Mesothelial cell of epicardium (in vitro differentiated cells): Measurements from ENCODE around the gene HSD17B11. TPM values are rescaled to one million over a fixed set of nuclear protein-coding genes. Genes with fewer than 3 reads are reported as not detected.
"Not testable (repeated sequence)": the region's sequence is repeated elsewhere in the genome, so short reads cannot be mapped to it uniquely, and the experiment has no call there.

Experiments used
- DNase-seq, 2 experiments: peaks; one replicate each; pipeline ENCODE4 v3.0.0; 2021; ENCODE audit warnings: low spot score in 2 of 2; ENCODE audit not compliant: unreplicated experiment in 2 of 2
- H3K27ac Mint-ChIP-seq: 2 replicates; pipeline ENCODE4 v1.8.0; 2021; ENCODE audit warnings: mixed read lengths
- H3K27me3 Mint-ChIP-seq: 2 replicates; pipeline ENCODE4 v1.8.0; 2021; ENCODE audit warnings: low read depth, mixed read lengths
- H3K36me3 Mint-ChIP-seq: 2 replicates; pipeline ENCODE4 v1.8.0; 2021; ENCODE audit warnings: mixed read lengths
- H3K4me1 Mint-ChIP-seq: 2 replicates; pipeline ENCODE4 v1.8.0; 2021; ENCODE audit warnings: mixed read lengths
- H3K4me3 Mint-ChIP-seq: 2 replicates; pipeline ENCODE4 v1.8.0; 2021; ENCODE audit warnings: mild to moderate bottlenecking, moderate library complexity, mixed read lengths
- H3K9me3 Mint-ChIP-seq: 2 replicates; pipeline ENCODE4 v1.8.0; 2021; ENCODE audit warnings: mixed read lengths
- total RNA-seq: library from RNA; stranded (reverse); gene quantifications from 3 replicates; pipeline ENCODE4 v1.2.1, GENCODE V29; 2021
- TF ChIP-seq, protein P1 (sequence below): fragments of 200-600 bp; sonication (generic); IDR thresholded peaks from one replicate; pipeline ENCODE4 v1.5.0; 2021; ENCODE audit warnings: antibody characterized with exemption; ENCODE audit not compliant: unreplicated experiment

HSD17B11 gene
- total RNA-seq, 1 donor from 2014 or later, result 19.2 TPM

GRCh38 chr4:87426865-87427517 is 36.0 kb upstream of the HSD17B11 start:
- Mint-ChIP-seq H3K4me1 (peaks cover 24% of the 10 kb centered on the region), H3K27me3 (no peaks in the 10 kb centered on the region), H3K9me3 (no peaks in the 10 kb centered on the region), H3K4me3 (no peak overlapping the region), H3K27ac (no peak overlapping the region), H3K36me3 (no peaks in the 10 kb centered on the region)
- TF ChIP-seq, protein P1, sequence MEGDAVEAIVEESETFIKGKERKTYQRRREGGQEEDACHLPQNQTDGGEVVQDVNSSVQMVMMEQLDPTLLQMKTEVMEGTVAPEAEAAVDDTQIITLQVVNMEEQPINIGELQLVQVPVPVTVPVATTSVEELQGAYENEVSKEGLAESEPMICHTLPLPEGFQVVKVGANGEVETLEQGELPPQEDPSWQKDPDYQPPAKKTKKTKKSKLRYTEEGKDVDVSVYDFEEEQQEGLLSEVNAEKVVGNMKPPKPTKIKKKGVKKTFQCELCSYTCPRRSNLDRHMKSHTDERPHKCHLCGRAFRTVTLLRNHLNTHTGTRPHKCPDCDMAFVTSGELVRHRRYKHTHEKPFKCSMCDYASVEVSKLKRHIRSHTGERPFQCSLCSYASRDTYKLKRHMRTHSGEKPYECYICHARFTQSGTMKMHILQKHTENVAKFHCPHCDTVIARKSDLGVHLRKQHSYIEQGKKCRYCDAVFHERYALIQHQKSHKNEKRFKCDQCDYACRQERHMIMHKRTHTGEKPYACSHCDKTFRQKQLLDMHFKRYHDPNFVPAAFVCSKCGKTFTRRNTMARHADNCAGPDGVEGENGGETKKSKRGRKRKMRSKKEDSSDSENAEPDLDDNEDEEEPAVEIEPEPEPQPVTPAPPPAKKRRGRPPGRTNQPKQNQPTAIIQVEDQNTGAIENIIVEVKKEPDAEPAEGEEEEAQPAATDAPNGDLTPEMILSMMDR, result no peak
- no peak for DNase-seq

GRCh38 chr4:87425711-87426110 is 34.7 kb upstream of the HSD17B11 start:
- no peak for DNase-seq
- Mint-ChIP-seq H3K27me3 (no peaks in the 10 kb centered on the region), H3K36me3 (no peaks in the 10 kb centered on the region), H3K4me3 (no peak overlapping the region), H3K4me1 (peaks cover 34% of the 10 kb centered on the region), H3K27ac (no peak overlapping the region), H3K9me3 (no peaks in the 10 kb centered on the region)
- TF ChIP-seq, protein P1, result no peak

DNA sequence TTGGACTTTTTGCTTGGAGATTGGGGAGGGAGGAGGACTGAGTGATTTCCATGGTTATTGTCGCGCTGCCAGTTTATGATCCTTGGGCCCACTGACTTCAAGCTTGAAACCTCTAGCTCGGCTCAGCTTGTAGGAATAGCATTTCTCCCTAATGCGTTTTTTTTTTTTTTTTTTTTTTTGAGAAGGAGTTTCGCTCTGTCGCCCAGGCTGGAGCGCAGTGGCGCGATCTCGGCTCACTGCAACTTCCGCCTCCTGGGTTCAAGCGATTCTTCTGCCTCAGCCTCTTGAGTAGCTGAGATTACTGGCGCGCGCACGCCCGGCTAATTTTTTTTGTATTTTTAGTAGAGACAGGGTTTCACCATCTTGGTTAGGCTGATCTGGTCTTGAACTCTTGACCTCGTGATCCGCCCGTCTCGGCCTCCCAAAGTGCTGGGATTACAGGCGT is 33.1 kb upstream of the HSD17B11 start:
- not testable (repeated sequence) for H3K36me3 Mint-ChIP-seq, H3K9me3 Mint-ChIP-seq, DNase-seq, H3K27me3 Mint-ChIP-seq
- Mint-ChIP-seq H3K4me1 (peaks cover 47% of the 10 kb centered on the region), H3K27ac (peak overlapping the region; percentile 30), H3K4me3 (peak overlapping the region; percentile 92)

DNA sequence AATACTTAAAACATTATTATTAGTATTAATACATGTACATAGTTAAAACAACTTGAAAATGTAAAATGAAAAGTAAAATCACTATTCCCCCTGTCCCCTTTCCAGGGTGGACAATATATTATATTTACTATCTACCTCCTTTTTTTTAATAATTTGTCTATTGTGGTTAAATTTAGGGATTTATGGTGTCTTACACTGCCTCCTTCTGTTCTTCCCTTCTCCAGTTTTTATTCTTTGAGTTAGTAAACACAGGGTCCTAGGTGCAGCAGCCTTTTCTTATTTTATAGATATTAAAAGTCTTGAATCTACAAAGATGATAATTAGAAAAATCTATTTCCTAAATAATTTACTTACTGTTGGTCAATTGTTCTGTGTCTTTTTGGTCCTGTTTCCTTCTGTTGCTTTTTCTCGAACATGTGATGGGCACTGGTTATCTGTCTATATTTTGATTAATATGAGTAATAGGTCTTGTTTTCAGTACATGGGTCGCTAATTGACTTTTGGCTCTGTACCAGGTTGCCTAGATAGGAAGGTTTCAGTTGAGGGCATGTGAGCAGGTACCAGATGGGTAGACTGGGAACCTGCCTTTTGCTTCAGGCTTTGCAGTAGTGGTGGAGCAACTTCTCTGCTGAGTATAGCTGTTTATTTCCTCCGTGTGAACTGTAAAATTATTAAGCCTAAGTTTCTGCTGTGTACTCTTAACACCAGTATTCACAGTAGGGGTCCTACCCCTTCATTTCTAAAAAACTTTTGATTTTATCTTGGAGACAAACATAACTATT is 32.5 kb upstream of the HSD17B11 start:
- Mint-ChIP-seq H3K9me3 (peaks cover 3% of the 10 kb centered on the region), H3K4me1 (peaks cover 47% of the 10 kb centered on the region), H3K27ac (peak overlapping the region; percentile 99), H3K36me3 (no peaks in the 10 kb centered on the region), H3K4me3 (peak overlapping the region; percentile 92), H3K27me3 (no peaks in the 10 kb centered on the region)
- TF ChIP-seq, protein P1, result no peak
- DNase-seq, result no peak

DNA sequence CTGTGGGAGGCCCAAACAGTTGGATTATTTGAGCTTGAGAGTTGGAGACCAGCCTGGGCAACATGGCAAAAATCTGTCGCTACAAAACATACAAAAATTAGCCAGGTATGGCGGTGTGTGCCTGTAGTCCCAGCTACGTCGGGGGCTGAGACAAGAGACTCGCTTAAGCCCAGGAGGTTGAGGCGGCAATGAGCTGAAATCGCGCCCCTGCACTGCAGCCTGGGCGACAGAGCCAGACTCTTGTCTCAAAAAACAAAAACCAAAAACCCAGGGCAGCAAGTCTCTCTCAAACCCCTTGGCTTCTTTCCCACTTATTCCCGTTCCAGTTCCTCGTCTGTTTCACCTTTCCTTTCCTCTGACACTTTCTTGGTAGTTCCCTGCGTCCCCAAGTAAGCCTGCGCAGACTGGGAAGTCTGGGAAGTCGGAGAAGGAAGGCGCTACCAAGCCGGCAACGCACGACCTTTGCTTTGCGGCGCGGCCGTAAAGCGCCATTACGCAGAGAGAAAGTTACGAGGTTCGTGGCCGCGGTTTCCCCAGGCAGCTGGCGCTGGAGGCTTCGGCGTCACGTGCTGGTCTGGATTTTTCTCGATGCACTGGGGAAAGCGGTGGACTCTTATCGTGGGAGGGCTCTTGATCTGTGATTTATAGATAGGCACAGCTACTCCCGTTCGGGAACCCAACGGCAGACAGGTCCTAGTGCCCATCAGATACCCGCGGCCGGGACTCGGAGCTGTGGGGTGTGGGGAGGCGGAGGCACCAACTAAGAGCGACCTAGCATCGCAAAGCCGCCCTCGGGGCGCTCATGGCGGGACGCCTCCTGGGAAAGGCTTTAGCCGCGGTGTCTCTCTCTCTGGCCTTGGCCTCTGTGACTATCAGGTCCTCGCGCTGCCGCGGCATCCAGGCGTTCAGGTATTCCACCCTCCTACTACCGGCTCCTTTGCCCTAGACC is 31.4 kb upstream of the HSD17B11 start, which contains the start of gene NUDT9:
Gene NUDT9 (plus strand): TSS at position 470 of the 949 bp plus-strand sequence. CDS start 333 bp downstream, at position 803.
- Mint-ChIP-seq H3K9me3 (peaks cover 6% of the 10 kb centered on the region), H3K4me3 (peak within 1 kb of the TSS; percentile 92), H3K27ac (peak within 1 kb of the TSS; percentile 99), H3K4me1 (peaks cover 43% of the 10 kb centered on the region), H3K27me3 (no peaks in the 10 kb centered on the region), H3K36me3 (no peaks in the 10 kb centered on the region)
- DNase-seq, result peak; percentile 75 to 88
- TF ChIP-seq, protein P1, result no peak
